ENCODE measurements around the gene P3H2. TPM values are rescaled to one million over a fixed set of nuclear protein-coding genes. Genes with fewer than 3 reads are reported as not detected.
A peak's percentile ranks its signal among the peaks of the same experiment; 100 is the strongest.

Gene P3H2
- total RNA-seq, 1 experiment from 2014 or later: 0.76 TPM

DNA sequence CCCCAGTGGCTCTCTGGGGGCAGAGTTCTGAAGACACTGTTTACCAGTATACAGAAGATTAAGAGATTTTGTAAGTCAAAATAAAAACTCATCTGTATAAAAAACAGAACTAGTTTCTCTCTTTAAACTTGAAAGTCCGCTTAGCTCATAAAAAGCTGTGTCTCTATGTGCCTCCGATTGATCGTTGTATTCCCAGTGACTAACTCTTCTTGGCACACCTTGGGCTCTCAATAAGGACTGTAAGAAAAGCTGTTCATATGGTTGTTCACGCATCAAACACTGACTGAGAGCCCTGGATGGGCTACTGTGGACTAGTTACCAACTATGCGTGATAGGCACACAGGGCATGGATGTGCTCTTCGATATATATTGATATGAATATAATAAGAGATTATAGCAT lies 107.9 kb downstream of the P3H2 start:
- Histone ChIP-seq H3K9me2 (ENCODE audit: insufficient read depth) (0 out of 2 replicates have a peak, but pooled peaks cover 4% of the 10 kb centered on the region), H3K4me1 (ENCODE audit: control insufficient read depth in 1 of 2, insufficient read depth in 2 of 2, low read length in 2 of 2) (peaks cover 14 to 36% of the 10 kb centered on the region in 2 experiments), H3K4me3 (replicated peaks in 1 of 2; ENCODE audit: low read depth in 1 of 2, low read length in 2 of 2) (peak overlapping the region; percentile 30 to 50), H3K9ac (ENCODE audit: low read length) (peak overlapping the region; percentile 2; the same call in 1 of the 2 replicates), H3K36me3 (ENCODE audit: control insufficient read depth in 1 of 2, insufficient read depth in 2 of 2, low read length in 2 of 2) (no peaks in the 10 kb centered on the region), H3K79me2 (ENCODE audit: insufficient read depth, low read length) (no peaks in the 10 kb centered on the region), H2AFZ (ENCODE audit: low read depth, low read length, poor library complexity, severe bottlenecking) (peak overlapping the region; percentile 40), H3K27ac (ENCODE audit: low read depth, low read length) (peak overlapping the region; percentile 23; the same call in 1 of the 2 replicates), H3K27me3 (ENCODE audit: insufficient read depth, low read length) (no peaks in the 10 kb centered on the region; the same call in 1 of the 2 replicates), H3K9me3 (ENCODE audit: control insufficient read depth in 1 of 2, insufficient read depth in 1 of 2, low read depth in 1 of 2, low read length in 2 of 2) (no peaks in the 10 kb centered on the region), H3K4me2 (ENCODE audit: low read length) (peak overlapping the region; percentile 70), H4K20me1 (ENCODE audit: insufficient read depth) (no peaks in the 10 kb centered on the region)
- DNase-seq (ENCODE audit: low read depth, low spot score): peak; percentile 33
- ChIA-PET POLR2A (interaction anchor here (1.2 kb wide), 1 partner anchor 21 kb away, joined by 4 read pairs; no protein-coding TSS in a partner anchor), CTCF (interaction anchor here (1.0 to 1.4 kb wide), 3 partner anchors 46 to 740 kb away, joined by 3 to 6 read pairs (median 3); no protein-coding TSS in a partner anchor), RAD21 (ENCODE audit: low non-redundant PET in 1 of 2, low total read pairs in 2 of 2, uncharacterized antibody in 2 of 2, unreplicated experiment in 2 of 2) (interaction anchor here in 1 of 2 experiments (0.5 kb wide), 1 partner anchor 47 kb away, joined by 4 read pairs; no protein-coding TSS in a partner anchor)
- no TSS peak for BruUV-seq (replicated peaks)
- intact Hi-C loops (cut with micrococcal nuclease): no loop called here
- peak; percentile 71 for ATAC-seq
- TF ChIP-seq, protein P1, sequence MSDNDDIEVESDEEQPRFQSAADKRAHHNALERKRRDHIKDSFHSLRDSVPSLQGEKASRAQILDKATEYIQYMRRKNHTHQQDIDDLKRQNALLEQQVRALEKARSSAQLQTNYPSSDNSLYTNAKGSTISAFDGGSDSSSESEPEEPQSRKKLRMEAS (IDR thresholded peaks at IDR 0.05): peak; percentile 36; the same call in 1 of the 2 replicates
- no peak for TF ChIP-seq EZH2phosphoT487 (IDR thresholded peaks at IDR 0.05; ENCODE audit: borderline replicate concordance)

- no peaks in the 10 kb centered on the region for H4K20me1 ChIP-seq (ENCODE audit: insufficient read depth)
- peaks cover 14 to 32% of the 10 kb centered on the region in 2 experiments for H3K4me1 ChIP-seq (ENCODE audit: control insufficient read depth in 1 of 2, insufficient read depth in 2 of 2, low read length in 2 of 2)
- H3K4me2 ChIP-seq (ENCODE audit: low read length): peak overlapping the region; percentile 70
- ChIA-PET CTCF (interaction anchor here (1.0 to 1.4 kb wide), 3 partner anchors 45 to 740 kb away, joined by 3 to 6 read pairs (median 3); no protein-coding TSS in a partner anchor), POLR2A (interaction anchor here (0.8 to 1.2 kb wide), 2 partner anchors 21 to 81 kb away, joined by 3 to 4 read pairs; no protein-coding TSS in a partner anchor), RAD21 (ENCODE audit: low non-redundant PET in 1 of 2, low total read pairs in 2 of 2, uncharacterized antibody in 2 of 2, unreplicated experiment in 2 of 2) (interaction anchor here in 1 of 2 experiments (0.5 kb wide), 1 partner anchor 47 kb away, joined by 4 read pairs; no protein-coding TSS in a partner anchor)
- H3K9ac ChIP-seq (ENCODE audit: low read length): peak overlapping the region; percentile 2; the same call in 1 of the 2 replicates
- no TSS peak for BruUV-seq (replicated peaks)
- H3K27me3 ChIP-seq (ENCODE audit: insufficient read depth, low read length): no peaks in the 10 kb centered on the region; the same call in 1 of the 2 replicates
- H2AFZ ChIP-seq (ENCODE audit: low read depth, low read length, poor library complexity, severe bottlenecking): peak overlapping the region; percentile 40
- H3K4me3 ChIP-seq (replicated peaks in 1 of 2; ENCODE audit: low read depth in 1 of 2, low read length in 2 of 2): peak overlapping the region; percentile 30 to 50
- DNase-seq (ENCODE audit: low read depth, low spot score) (peak; percentile 49), ATAC-seq (peak; percentile 83)
- no peaks in the 10 kb centered on the region for H3K9me3 ChIP-seq (ENCODE audit: control insufficient read depth in 1 of 2, insufficient read depth in 1 of 2, low read depth in 1 of 2, low read length in 2 of 2)
- no peaks in the 10 kb centered on the region for H3K36me3 ChIP-seq (ENCODE audit: control insufficient read depth in 1 of 2, insufficient read depth in 2 of 2, low read length in 2 of 2)
- H3K27ac ChIP-seq (ENCODE audit: low read depth, low read length): peak overlapping the region; percentile 23; the same call in 1 of the 2 replicates
- intact Hi-C loops (cut with micrococcal nuclease): no loop called here
- 0 out of 2 replicates have a peak, but pooled peaks cover 4% of the 10 kb centered on the region for H3K9me2 ChIP-seq (ENCODE audit: insufficient read depth)
- H3K79me2 ChIP-seq (ENCODE audit: insufficient read depth, low read length): no peaks in the 10 kb centered on the region
- TF ChIP-seq, protein P2, sequence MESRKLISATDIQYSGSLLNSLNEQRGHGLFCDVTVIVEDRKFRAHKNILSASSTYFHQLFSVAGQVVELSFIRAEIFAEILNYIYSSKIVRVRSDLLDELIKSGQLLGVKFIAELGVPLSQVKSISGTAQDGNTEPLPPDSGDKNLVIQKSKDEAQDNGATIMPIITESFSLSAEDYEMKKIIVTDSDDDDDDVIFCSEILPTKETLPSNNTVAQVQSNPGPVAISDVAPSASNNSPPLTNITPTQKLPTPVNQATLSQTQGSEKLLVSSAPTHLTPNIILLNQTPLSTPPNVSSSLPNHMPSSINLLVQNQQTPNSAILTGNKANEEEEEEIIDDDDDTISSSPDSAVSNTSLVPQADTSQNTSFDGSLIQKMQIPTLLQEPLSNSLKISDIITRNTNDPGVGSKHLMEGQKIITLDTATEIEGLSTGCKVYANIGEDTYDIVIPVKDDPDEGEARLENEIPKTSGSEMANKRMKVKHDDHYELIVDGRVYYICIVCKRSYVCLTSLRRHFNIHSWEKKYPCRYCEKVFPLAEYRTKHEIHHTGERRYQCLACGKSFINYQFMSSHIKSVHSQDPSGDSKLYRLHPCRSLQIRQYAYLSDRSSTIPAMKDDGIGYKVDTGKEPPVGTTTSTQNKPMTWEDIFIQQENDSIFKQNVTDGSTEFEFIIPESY (IDR thresholded peaks at IDR 0.05; ENCODE audit: extremely low read depth, insufficient replicate concordance, low read length): no peak
- TF ChIP-seq JUND (IDR thresholded peaks at IDR 0.05) (peak; percentile 71), EZH2 (IDR thresholded peaks at IDR 0.05) (no peak), EZH2phosphoT487 (IDR thresholded peaks at IDR 0.05; ENCODE audit: borderline replicate concordance) (no peak), ELF1 (IDR thresholded peaks at IDR 0.05; ENCODE audit: borderline replicate concordance, low read depth) (no peak), POLR2A (IDR thresholded peaks at IDR 0.05; ENCODE audit: borderline replicate concordance, extremely low read depth, insufficient read depth, insufficient read length) (no peak), SIN3A (IDR thresholded peaks at IDR 0.05; ENCODE audit: low read depth) (no peak), POLR2AphosphoS5 (IDR thresholded peaks at IDR 0.05; ENCODE audit: low read depth, low read length) (no peak), TCF7L2 (IDR thresholded peaks at IDR 0.05; ENCODE audit: borderline replicate concordance, extremely low read depth, insufficient read depth, insufficient read length) (no peak), CBX3 (IDR thresholded peaks at IDR 0.05; ENCODE audit: low read depth) (no peak), CTCF (IDR thresholded peaks at IDR 0.05 in 2 of 3, conservative IDR thresholded peaks at IDR 0.05 in 1 of 3; ENCODE audit: borderline replicate concordance in 1 of 3, insufficient read depth in 1 of 3, low read depth in 2 of 3, low read length in 2 of 3) (no peak), CEBPB (IDR thresholded peaks at IDR 0.05; ENCODE audit: low read depth) (no peak), RAD21 (IDR thresholded peaks at IDR 0.05; ENCODE audit: low read depth) (peak; percentile 16; the same call in 1 of the 2 replicates)
- TF ChIP-seq, protein P3, sequence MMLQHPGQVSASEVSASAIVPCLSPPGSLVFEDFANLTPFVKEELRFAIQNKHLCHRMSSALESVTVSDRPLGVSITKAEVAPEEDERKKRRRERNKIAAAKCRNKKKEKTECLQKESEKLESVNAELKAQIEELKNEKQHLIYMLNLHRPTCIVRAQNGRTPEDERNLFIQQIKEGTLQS (IDR thresholded peaks at IDR 0.05): no peak
Measured at GRCh38 chr3:190012314-190012782, 108.3 kb downstream of the P3H2 start.

Data from HCT116 (cell line).